Calu3 (cell line): Measurements from ENCODE around the gene TRRAP. TPM values are rescaled to one million over a fixed set of nuclear protein-coding genes. Genes with fewer than 3 reads are reported as not detected.

ENCODE experiments used
- BruUV-seq: library from RNA; stranded (reverse); fragments of 400-500 nt; replicated peaks from 2 replicates; lab custom pipeline; 2021; lab: Mats Ljungman, UMichigan
- CTCF ChIA-PET: fragments of 300-600 bp; sonication (Branson Sonifier 250); formaldehyde crosslinking; loops from one replicate; lab custom pipeline; 2022; ENCODE audit warnings: antibody characterized with exemption; lab: Charles Lee
- DNase-seq: peaks from one replicate; pipeline ENCODE4 v3.0.0; 2022
- H3K27ac Mint-ChIP-seq: one replicate; pipeline ENCODE4 v1.8.0; 2022; ENCODE audit warnings: mixed read lengths; ENCODE audit not compliant: unreplicated experiment
- H3K27me3 Mint-ChIP-seq: one replicate; pipeline ENCODE4 v1.8.0; 2022; ENCODE audit warnings: mixed read lengths; ENCODE audit not compliant: unreplicated experiment
- H3K36me3 Mint-ChIP-seq: one replicate; pipeline ENCODE4 v1.8.0; 2022; ENCODE audit warnings: mild to moderate bottlenecking, moderate library complexity, mixed read lengths; ENCODE audit not compliant: insufficient read depth, unreplicated experiment
- H3K4me1 Mint-ChIP-seq: one replicate; pipeline ENCODE4 v1.8.0; 2022; ENCODE audit warnings: mild to moderate bottlenecking, low read depth, mixed read lengths; ENCODE audit not compliant: unreplicated experiment
- H3K4me3 Mint-ChIP-seq: one replicate; pipeline ENCODE4 v1.8.0; 2022; ENCODE audit warnings: mild to moderate bottlenecking, low read depth, moderate library complexity, mixed read lengths; ENCODE audit not compliant: unreplicated experiment
- H3K9me3 Mint-ChIP-seq: one replicate; pipeline ENCODE4 v1.8.0; 2022; ENCODE audit warnings: low read depth, mixed read lengths; ENCODE audit not compliant: unreplicated experiment
- intact Hi-C: fragments of 100-400 bp; cut with micrococcal nuclease; formaldehyde crosslinking; loops from one replicate; pipeline ENCODE4 v1.10.0; 2022; ENCODE audit not compliant: unreplicated experiment
- total RNA-seq: library from RNA; stranded (reverse); gene quantifications from 2 replicates; pipeline ENCODE4 v1.2.3, GENCODE V29; 2022
- TF ChIP-seq, protein P1 (sequence below): fragments of 200-600 bp; IDR thresholded peaks from one replicate; pipeline ENCODE4 v1.8.0; 2022; ENCODE audit warnings: antibody characterized with exemption; ENCODE audit not compliant: unreplicated experiment

Gene TRRAP
- total RNA-seq, 1 experiment from 2014 or later: 30.9 TPM

DNA sequence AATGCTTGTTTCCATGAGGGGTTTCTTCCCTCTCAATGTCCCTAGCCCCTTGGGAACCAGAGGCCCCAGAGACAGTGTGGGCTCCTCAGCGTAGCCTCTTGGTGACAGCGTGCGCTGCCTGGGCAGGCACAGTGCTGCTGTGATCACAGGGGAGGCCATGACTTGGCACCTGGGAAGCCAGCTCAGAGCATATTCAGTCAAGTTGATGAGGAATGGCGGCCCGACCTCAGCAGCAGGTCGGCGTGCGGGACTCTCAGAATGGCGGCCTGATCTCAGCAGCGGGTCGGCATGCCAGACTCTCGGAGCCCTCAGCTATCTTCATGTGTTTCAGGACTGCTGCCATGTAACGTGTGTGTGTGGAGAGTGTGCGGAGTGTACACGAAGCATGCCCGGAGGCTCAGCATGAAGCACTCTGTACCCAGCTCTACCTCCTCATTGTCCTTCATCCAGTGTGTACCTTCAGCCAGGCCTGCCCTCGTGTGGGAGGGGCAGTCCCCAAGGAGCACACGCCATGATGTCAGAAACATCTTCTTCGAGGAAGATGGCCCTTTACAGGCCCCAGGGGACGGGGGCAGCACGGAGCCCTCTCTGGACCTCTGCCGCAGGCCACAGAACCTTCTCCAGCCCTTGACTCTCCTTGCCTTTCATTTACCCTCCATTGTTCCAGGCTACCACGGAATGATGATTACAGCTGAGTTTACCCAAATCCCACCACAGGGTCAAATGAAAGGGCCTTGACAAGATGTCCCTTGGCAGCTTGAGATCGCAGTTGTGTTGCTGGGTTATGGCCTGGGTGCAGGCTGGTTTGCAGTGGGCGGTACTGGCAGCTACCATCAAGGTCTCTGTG, 135.2 kb downstream of the TRRAP start:
- CTCF ChIA-PET: no interaction called here
- intact Hi-C loops: no loop called here
- Mint-ChIP-seq H3K27ac (no peak overlapping the region), H3K9me3 (no peaks in the 10 kb centered on the region), H3K4me1 (no peaks in the 10 kb centered on the region), H3K4me3 (no peak overlapping the region), H3K27me3 (no peaks in the 10 kb centered on the region), H3K36me3 (peaks cover 39% of the 10 kb centered on the region)
- no peak for DNase-seq
- TF ChIP-seq, protein P1, sequence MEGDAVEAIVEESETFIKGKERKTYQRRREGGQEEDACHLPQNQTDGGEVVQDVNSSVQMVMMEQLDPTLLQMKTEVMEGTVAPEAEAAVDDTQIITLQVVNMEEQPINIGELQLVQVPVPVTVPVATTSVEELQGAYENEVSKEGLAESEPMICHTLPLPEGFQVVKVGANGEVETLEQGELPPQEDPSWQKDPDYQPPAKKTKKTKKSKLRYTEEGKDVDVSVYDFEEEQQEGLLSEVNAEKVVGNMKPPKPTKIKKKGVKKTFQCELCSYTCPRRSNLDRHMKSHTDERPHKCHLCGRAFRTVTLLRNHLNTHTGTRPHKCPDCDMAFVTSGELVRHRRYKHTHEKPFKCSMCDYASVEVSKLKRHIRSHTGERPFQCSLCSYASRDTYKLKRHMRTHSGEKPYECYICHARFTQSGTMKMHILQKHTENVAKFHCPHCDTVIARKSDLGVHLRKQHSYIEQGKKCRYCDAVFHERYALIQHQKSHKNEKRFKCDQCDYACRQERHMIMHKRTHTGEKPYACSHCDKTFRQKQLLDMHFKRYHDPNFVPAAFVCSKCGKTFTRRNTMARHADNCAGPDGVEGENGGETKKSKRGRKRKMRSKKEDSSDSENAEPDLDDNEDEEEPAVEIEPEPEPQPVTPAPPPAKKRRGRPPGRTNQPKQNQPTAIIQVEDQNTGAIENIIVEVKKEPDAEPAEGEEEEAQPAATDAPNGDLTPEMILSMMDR: no peak
- BruUV-seq: no TSS peak

DNA sequence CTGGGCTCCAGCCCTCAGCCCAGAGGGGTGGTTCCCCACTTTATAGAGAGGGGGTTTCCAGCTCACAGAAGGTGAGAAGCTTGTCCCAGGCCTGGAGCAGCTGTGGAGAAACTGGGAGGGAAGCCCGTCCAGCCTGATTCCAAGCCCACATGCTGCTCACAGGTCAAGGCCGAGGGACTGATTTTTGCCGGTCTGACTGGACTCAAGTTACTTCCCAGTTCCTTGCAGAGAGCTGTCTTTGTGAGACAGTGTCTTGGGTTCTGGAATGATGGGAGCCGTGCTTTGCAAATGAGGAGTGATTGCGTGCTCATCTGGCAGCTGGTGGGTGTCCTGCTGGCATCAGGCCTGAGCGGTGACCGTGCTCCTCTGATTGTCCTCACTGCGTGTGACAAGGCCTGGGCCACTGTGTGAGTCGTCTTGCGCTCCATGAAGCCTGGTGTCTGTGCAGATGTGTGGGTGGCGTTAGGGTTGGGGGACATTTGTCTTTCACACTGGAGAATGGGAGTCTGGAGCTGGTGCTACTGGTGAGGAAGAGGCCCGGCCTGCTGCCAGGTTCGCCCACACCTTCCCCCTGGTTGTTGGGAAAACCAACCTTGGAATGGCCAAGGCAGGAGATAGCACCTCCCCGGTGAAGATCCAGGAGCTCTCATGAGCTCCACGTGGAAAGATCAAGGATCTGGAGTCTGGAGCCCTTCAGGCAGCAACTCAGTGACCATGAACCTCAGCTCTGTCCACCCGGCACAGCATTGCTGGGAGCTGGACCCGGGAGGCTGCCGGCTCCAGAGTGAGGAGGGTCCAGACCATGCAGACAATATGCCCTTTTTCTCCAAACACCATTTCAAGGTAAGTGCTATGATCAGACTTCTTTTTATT, 136.0 kb downstream of the TRRAP start:
- H3K4me3 Mint-ChIP-seq: no peak overlapping the region
- no peaks in the 10 kb centered on the region for H3K4me1 Mint-ChIP-seq
- no TSS peak for BruUV-seq
- peaks cover 34% of the 10 kb centered on the region for H3K36me3 Mint-ChIP-seq
- intact Hi-C loops: no loop called here
- no peak for DNase-seq
- CTCF ChIA-PET: no interaction called here
- no peak overlapping the region for H3K27ac Mint-ChIP-seq
- H3K27me3 Mint-ChIP-seq: no peaks in the 10 kb centered on the region
- TF ChIP-seq, protein P1: no peak
- H3K9me3 Mint-ChIP-seq: no peaks in the 10 kb centered on the region

DNA sequence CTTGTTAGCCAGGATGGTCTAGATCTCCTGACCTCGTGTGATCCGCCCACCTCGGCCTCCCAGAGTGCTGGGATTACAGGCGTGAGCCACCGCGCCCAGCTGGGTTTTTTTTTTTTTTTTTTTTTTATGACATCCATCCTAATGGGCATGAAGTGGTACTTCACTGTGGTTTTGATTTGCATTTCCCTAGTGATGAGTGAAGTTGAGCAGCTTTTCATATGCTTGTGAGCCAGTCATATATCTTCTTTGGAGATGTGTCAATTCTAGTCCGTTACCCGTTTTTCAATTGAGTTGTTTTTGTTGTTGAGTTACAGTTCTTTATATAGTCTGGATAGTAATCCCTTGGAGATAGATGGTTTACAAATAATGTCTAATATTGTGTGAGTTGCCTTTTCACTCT, 137.9 kb downstream of the TRRAP start:
- CTCF ChIA-PET: interaction anchor here (0.7 kb wide), 1 partner anchor 261 kb away, joined by 9 read pairs; no protein-coding TSS in a partner anchor
- intact Hi-C loops: no loop called here
- TF ChIP-seq, protein P1: no peak
- H3K27me3 Mint-ChIP-seq: no peaks in the 10 kb centered on the region
- DNase-seq: no peak
- no TSS peak for BruUV-seq
- H3K4me1 Mint-ChIP-seq: no peaks in the 10 kb centered on the region
- no peaks in the 10 kb centered on the region for H3K9me3 Mint-ChIP-seq
- peaks cover 34% of the 10 kb centered on the region for H3K36me3 Mint-ChIP-seq
- no peak overlapping the region for H3K4me3 Mint-ChIP-seq
- no peak overlapping the region for H3K27ac Mint-ChIP-seq

DNA sequence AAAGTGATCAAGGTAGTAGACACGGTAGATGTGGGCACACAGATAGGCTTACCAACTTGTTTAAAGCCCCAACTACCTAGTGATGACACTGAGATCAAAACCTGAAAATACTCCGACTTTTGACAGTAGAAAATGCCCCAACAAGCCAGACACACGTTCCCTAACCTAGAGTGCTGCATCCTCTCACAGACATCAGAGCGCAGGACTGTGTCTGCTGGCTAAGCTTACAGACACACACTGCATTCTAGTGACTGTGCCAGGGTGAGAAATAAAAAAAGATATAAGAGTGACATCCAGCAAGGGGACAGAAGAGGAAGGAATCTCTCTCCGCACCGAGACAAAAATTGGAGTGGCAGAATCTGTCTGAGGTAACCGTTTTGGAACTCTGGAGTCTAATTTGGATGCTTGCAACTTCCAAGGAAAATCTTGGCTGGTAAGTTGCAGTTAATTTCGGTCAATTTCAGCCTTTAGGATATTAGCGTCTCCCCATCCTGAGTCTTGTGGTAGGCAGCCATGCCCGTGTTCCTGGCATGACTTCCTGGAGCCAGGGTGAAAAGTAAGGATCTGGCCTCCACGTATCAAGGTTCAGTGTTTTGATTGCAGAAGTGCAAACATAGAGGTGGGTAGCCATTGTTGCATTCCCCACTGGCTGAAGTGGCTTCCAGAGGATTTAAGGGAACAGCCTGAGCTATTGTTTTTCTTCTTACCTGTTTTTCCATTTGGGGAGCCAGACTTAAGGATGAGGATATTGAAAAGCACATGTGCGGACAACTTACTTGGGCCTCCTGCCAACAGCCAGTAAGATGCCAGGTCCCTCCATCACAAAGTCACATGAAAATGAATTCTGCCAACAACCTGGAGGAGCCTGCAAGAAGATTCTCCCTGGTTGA, 141.4 kb downstream of the TRRAP start:
- Mint-ChIP-seq H3K9me3 (no peaks in the 10 kb centered on the region), H3K4me3 (no peak overlapping the region), H3K4me1 (no peaks in the 10 kb centered on the region), H3K27me3 (no peaks in the 10 kb centered on the region), H3K27ac (no peak overlapping the region), H3K36me3 (peaks cover 20% of the 10 kb centered on the region)
- BruUV-seq: no TSS peak
- TF ChIP-seq, protein P1: no peak
- intact Hi-C loops: no loop called here
- no peak for DNase-seq
- CTCF ChIA-PET: no interaction called here
